SH-SY5Y (cell line): ENCODE results near the gene KCNAB1.

Experiments used
- GATA2 ChIP-seq: IDR thresholded peaks from 2 replicates; pipeline ENCODE4 v1.6.1; 2011; ENCODE audit warnings: mild to moderate bottlenecking, low read depth, low read length
- GATA3 ChIP-seq: IDR thresholded peaks from 2 replicates; pipeline ENCODE4 v1.6.1; 2011; ENCODE audit warnings: low read depth, mild to moderate bottlenecking, low read length, moderate library complexity

- TF ChIP-seq GATA2 (peak; percentile 95), GATA3 (peak; percentile 93)
Observed at GRCh38 chr3:156390846-156391245, 270.5 kb downstream of the KCNAB1 start.
